Activated CD8-positive, alpha-beta T cell treated with anti-CD3 and anti-CD28 coated beads for 36 hours (primary cell): ENCODE measurements around the gene ZNF3. TPM values are rescaled to one million over a fixed set of nuclear protein-coding genes. Genes with fewer than 3 reads are reported as not detected.

Experiments
- ATAC-seq: fragments of 200-7000 bp; cut with Tn5 transposase; one replicate; pipeline ENCODE4 v1.10.0; 2021; ENCODE audit warnings: mild to moderate bottlenecking, moderate library complexity
- CTCF ChIA-PET: fragments of 350-600 bp; sonication (Branson Sonifier 250); formaldehyde crosslinking; loops from one replicate; lab custom pipeline; 2021; ENCODE audit warnings: antibody characterized with exemption; lab: Charles Lee
- POLR2A ChIA-PET: fragments of 350-600 bp; sonication (Branson Sonifier 250); formaldehyde crosslinking; loops from one replicate; lab custom pipeline; 2021; ENCODE audit warnings: antibody characterized with exemption; lab: Charles Lee
- DNase-seq: peaks from one replicate; pipeline ENCODE4 v3.0.0-alpha.2; 2020
- H3K27ac Mint-ChIP-seq: one replicate; pipeline ENCODE4 v1.8.0; 2021; ENCODE audit warnings: mild to moderate bottlenecking, mixed read lengths
- H3K27me3 Mint-ChIP-seq: one replicate; pipeline ENCODE4 v1.8.0; 2021; ENCODE audit warnings: mixed read lengths
- H3K36me3 Mint-ChIP-seq: one replicate; pipeline ENCODE4 v1.8.0; 2021; ENCODE audit warnings: low read depth, mixed read lengths
- H3K4me1 Mint-ChIP-seq: one replicate; pipeline ENCODE4 v1.8.0; 2021; ENCODE audit warnings: low read depth, mixed read lengths
- H3K4me3 Mint-ChIP-seq: one replicate; pipeline ENCODE4 v1.8.0; 2021; ENCODE audit warnings: mild to moderate bottlenecking, moderate library complexity, mixed read lengths
- H3K9me3 Mint-ChIP-seq: one replicate; pipeline ENCODE4 v1.8.0; 2021; ENCODE audit warnings: mixed read lengths
- intact Hi-C: fragments of 100-400 bp; cut with micrococcal nuclease; formaldehyde crosslinking; loops from one replicate; pipeline ENCODE4 v1.10.0; 2022
- total RNA-seq, 2 experiments: library from RNA; stranded (reverse); gene quantifications; one replicate each; pipeline ENCODE4 v1.2.3, GENCODE V29; 2021
- TF ChIP-seq, protein P1 (sequence below): fragments of 200-600 bp; IDR thresholded peaks from one replicate; pipeline ENCODE4 v1.8.0; 2022; ENCODE audit warnings: antibody characterized with exemption, mild to moderate bottlenecking

The ZNF3 gene
- total RNA-seq, 2 experiments from 2014 or later = 16.4 to 18.9 TPM

DNA sequence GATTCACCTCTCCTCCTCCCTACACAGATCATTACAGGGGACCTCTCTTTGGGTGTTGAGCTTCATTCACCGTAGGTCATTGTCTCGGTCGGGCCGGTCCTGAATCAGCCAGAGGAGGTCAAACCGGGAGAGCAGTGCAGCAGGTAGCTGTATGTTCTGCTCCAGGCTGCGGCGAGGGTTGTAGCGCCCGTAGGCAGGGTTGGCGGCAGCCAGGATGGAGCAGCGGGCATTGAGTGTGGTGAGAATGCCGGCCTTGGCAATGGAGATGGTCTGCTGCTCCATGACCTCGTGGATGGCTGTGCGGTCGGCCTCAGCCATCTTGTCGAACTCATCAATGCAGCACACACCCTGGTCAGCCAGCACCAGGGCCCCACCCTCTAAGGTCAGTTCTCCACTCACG lies 14.2 kb upstream of the ZNF3 start:
- ChIA-PET CTCF (interaction anchor here (0.9 kb wide), 1 partner anchor 78 kb away, joined by 3 read pairs; no protein-coding TSS in a partner anchor), POLR2A (interaction anchor here (1.0 to 3.2 kb wide), 9 partner anchors 9 to 124 kb away, joined by 3 to 12 read pairs (median 5); partner anchors contain the start of gene PVRIG)
- Mint-ChIP-seq H3K9me3 (no peaks in the 10 kb centered on the region), H3K27ac (peak overlapping the region; percentile 5), H3K36me3 (peaks cover 88% of the 10 kb centered on the region), H3K27me3 (no peaks in the 10 kb centered on the region), H3K4me3 (no peak overlapping the region), H3K4me1 (peaks cover 53% of the 10 kb centered on the region)
- DNase-seq (no peak), ATAC-seq (no peak)
- intact Hi-C loops = no loop called here
- TF ChIP-seq, protein P1, sequence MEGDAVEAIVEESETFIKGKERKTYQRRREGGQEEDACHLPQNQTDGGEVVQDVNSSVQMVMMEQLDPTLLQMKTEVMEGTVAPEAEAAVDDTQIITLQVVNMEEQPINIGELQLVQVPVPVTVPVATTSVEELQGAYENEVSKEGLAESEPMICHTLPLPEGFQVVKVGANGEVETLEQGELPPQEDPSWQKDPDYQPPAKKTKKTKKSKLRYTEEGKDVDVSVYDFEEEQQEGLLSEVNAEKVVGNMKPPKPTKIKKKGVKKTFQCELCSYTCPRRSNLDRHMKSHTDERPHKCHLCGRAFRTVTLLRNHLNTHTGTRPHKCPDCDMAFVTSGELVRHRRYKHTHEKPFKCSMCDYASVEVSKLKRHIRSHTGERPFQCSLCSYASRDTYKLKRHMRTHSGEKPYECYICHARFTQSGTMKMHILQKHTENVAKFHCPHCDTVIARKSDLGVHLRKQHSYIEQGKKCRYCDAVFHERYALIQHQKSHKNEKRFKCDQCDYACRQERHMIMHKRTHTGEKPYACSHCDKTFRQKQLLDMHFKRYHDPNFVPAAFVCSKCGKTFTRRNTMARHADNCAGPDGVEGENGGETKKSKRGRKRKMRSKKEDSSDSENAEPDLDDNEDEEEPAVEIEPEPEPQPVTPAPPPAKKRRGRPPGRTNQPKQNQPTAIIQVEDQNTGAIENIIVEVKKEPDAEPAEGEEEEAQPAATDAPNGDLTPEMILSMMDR = no peak

DNA sequence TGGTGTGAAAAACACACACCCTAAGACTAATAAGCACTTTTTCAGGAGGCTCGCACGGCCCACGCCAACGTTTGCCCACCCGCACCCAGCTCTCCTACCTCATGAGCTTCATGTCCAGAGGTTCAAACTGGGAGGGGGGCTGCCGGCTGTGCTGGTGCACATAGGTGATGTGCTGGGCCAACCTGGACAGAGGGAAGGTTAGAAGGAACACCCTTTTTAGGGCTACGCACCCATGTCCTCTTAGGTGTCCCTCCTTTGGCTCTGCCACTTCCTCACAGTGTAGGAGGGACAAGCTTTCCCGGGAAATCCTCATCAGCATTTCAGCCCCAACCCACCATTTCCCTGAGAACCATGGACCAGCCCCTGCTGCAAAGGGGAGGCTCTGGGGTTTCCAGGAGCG lies 13.8 kb upstream of the ZNF3 start:
- POLR2A ChIA-PET = interaction anchor here (0.7 to 3.2 kb wide), 11 partner anchors 9 to 339 kb away, joined by 3 to 12 read pairs (median 5); partner anchors contain the start of gene PVRIG
- CTCF ChIA-PET = interaction anchor here (0.9 kb wide), 1 partner anchor 78 kb away, joined by 3 read pairs; no protein-coding TSS in a partner anchor

GRCh38 chr7:100093925-100094486 lies 12.5 kb upstream of the ZNF3 start:
- ATAC-seq (no peak), DNase-seq (no peak)
- Mint-ChIP-seq H3K9me3 (no peaks in the 10 kb centered on the region), H3K27ac (no peak overlapping the region), H3K27me3 (no peaks in the 10 kb centered on the region), H3K4me1 (peaks cover 53% of the 10 kb centered on the region), H3K36me3 (peaks cover 73% of the 10 kb centered on the region), H3K4me3 (no peak overlapping the region)
- intact Hi-C loops = no loop called here
- ChIA-PET CTCF (interaction anchor here (1.9 kb wide), 1 partner anchor 37 kb away, joined by 4 read pairs; no protein-coding TSS in a partner anchor), POLR2A (interaction anchor here (1.0 to 6.7 kb wide), 6 partner anchors 9 to 529 kb away, joined by 3 to 187 read pairs (median 5); partner anchors contain the start of genes AP4M1 and MCM7)
- TF ChIP-seq, protein P1 = no peak

More for the DNA sequence above, 13.8 kb upstream of the ZNF3 start:
- Mint-ChIP-seq H3K4me3 (no peak overlapping the region), H3K4me1 (peaks cover 55% of the 10 kb centered on the region), H3K27me3 (no peaks in the 10 kb centered on the region), H3K9me3 (no peaks in the 10 kb centered on the region), H3K27ac (peak overlapping the region; percentile 5), H3K36me3 (peaks cover 84% of the 10 kb centered on the region)
- ATAC-seq (no peak), DNase-seq (no peak)
- intact Hi-C loops = no loop called here
- TF ChIP-seq, protein P1 = no peak

DNA sequence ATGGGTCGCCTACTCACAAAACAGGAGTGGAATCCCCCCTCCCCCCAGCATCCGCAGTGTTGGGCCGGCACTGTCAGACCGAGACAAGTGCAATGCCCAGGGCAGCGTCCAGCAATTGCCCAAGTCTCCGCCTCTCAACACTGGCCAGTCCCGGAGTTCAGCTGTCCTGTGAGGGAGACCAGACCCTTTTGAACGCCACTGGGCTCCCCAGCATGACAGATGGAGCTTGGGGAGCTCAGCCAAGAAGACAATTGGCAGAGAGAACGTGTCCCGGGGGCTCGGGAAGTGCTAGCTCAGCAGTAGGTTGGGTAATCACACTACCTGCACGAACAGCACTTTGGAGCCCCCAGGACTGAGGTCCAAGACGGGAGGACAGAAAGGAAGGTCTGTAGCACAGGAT lies 12.0 kb upstream of the ZNF3 start:
- H3K9me3 Mint-ChIP-seq = no peaks in the 10 kb centered on the region
- no peak for ATAC-seq
- ChIA-PET CTCF (interaction anchor here (1.9 kb wide), 1 partner anchor 37 kb away, joined by 4 read pairs; no protein-coding TSS in a partner anchor), POLR2A (interaction anchor here (1.0 to 6.7 kb wide), 7 partner anchors 9 to 528 kb away, joined by 3 to 187 read pairs (median 7); partner anchors contain the start of genes AP4M1, CNPY4, MCM7 and ZNF3)
- TF ChIP-seq, protein P1 = no peak
- no peaks in the 10 kb centered on the region for H3K27me3 Mint-ChIP-seq
- H3K4me1 Mint-ChIP-seq = peaks cover 48% of the 10 kb centered on the region
- H3K4me3 Mint-ChIP-seq = no peak overlapping the region
- H3K27ac Mint-ChIP-seq = no peak overlapping the region
- H3K36me3 Mint-ChIP-seq = peaks cover 68% of the 10 kb centered on the region
- intact Hi-C loops = no loop called here
- no peak for DNase-seq

DNA sequence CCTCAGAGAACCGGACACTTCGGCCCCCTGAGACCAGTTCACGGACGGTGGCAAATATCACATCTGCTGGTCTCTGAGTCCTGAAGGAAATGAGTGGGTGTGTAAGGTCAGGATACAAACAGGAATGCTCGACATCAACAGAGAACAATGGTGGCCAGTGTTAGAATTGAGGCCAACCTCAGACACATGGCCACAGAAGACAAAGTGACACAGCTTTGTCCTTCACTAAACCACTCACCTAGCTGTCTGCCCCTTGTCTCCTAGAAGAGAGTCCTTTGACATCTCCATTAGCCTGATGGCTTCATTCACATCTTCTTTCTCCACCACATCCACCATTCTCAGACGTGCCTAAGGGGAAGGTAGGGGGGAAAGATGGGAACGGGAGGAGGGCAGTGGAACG lies 11.5 kb upstream of the ZNF3 start:
- Mint-ChIP-seq H3K36me3 (peaks cover 63% of the 10 kb centered on the region), H3K9me3 (no peaks in the 10 kb centered on the region), H3K4me3 (no peak overlapping the region), H3K27ac (no peak overlapping the region), H3K4me1 (peaks cover 44% of the 10 kb centered on the region), H3K27me3 (no peaks in the 10 kb centered on the region)
- ATAC-seq (no peak), DNase-seq (no peak)
- TF ChIP-seq, protein P1 = no peak
- intact Hi-C loops = no loop called here
- ChIA-PET CTCF (interaction anchor here (1.9 kb wide), 1 partner anchor 38 kb away, joined by 4 read pairs; no protein-coding TSS in a partner anchor), POLR2A (interaction anchor here (1.0 to 6.7 kb wide), 7 partner anchors 10 to 528 kb away, joined by 3 to 187 read pairs (median 7); partner anchors contain the start of genes AP4M1, CNPY4, MCM7 and ZNF3)
